Activated CD8-positive, alpha-beta memory T cell treated with anti-CD3 and anti-CD28 coated beads, Interleukin-2, amount 50 U/mL, for 24 hours (primary cell): Measurements from ENCODE around the gene KDM1A.

ENCODE experiments used
- DNase-seq: peaks from one replicate; pipeline ENCODE4 v3.0.0-alpha.2; 2020; ENCODE audit errors: extremely low read depth

Gene KDM1A

GRCh38 chr1:23110391-23110790 is 91.1 kb downstream of the KDM1A start:
- DNase-seq = no peak

GRCh38 chr1:23111600-23112535 is 92.6 kb downstream of the KDM1A start:
- no peak for DNase-seq

- DNase-seq = no peak
These were observed 95.3 kb downstream of the KDM1A start for GRCh38 chr1:23114424-23115079.

GRCh38 chr1:23116216-23116836 is 97.1 kb downstream of the KDM1A start:
- DNase-seq = no peak

- no peak for DNase-seq
These were observed 97.8 kb downstream of the KDM1A start for GRCh38 chr1:23116921-23117699.

GRCh38 chr1:23118407-23118806 is 99.1 kb downstream of the KDM1A start:
- DNase-seq = no peak

- no peak for DNase-seq
These were observed 99.9 kb downstream of the KDM1A start for GRCh38 chr1:23118957-23119792.

- DNase-seq = no peak
These were observed 101.1 kb downstream of the KDM1A start for GRCh38 chr1:23120383-23120782.

GRCh38 chr1:23122023-23122748 is 102.9 kb downstream of the KDM1A start:
- no peak for DNase-seq

- no peak for DNase-seq
These were observed 103.5 kb downstream of the KDM1A start for GRCh38 chr1:23122796-23123195.

GRCh38 chr1:23123528-23123927 is 104.3 kb downstream of the KDM1A start:
- no peak for DNase-seq

GRCh38 chr1:23124259-23125026 is 105.2 kb downstream of the KDM1A start:
- DNase-seq = no peak

GRCh38 chr1:23125489-23125888 is 106.2 kb downstream of the KDM1A start:
- DNase-seq = no peak

GRCh38 chr1:23126200-23126599 is 106.9 kb downstream of the KDM1A start:
- DNase-seq = no peak

- DNase-seq = no peak
These were observed 107.5 kb downstream of the KDM1A start for GRCh38 chr1:23126801-23127200.

GRCh38 chr1:23129846-23130245 is 110.6 kb downstream of the KDM1A start:
- no peak for DNase-seq

- DNase-seq = no peak
These were observed 112.8 kb downstream of the KDM1A start for GRCh38 chr1:23132033-23132432.
